ENCODE data around the gene BLOC1S1.
"Not testable (repeated sequence)": the region's sequence is repeated elsewhere in the genome, so short reads cannot be mapped to it uniquely, and the experiment has no call there.

The BLOC1S1 gene

DNA sequence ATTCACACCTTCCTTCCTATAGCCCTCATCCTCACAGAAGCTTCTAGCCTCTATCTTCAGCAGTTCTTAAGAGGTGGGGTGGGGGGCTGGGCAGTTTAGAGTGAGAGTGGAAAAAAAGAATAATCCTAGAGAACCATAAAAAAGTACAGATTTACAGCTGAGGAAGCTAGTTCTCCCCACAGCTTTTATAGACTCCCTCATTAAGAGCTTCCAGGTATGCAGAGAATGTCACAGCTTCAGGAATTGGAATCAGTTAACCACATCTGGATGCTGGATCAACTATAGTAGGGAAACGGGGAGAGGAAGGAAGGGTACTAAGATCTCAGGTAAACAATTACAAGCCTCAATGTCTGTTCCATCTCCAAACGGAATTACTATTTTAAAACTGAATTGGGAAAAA is 39.4 kb downstream of the BLOC1S1 start:
- Histone ChIP-seq H2BK120ac (ENCODE audit: low read depth, low read length) (no peak overlapping the region), H3K18ac (ENCODE audit: low read length) (no peak overlapping the region), H3K4ac (ENCODE audit: low read length) (no peak overlapping the region), H2AK5ac (ENCODE audit: low read depth, low read length) (no peak overlapping the region), H2BK15ac (ENCODE audit: low read length) (no peak overlapping the region), H3K9ac (ENCODE audit: low read depth, low read length, poor library complexity) (no peak overlapping the region), H3K27ac (replicated peaks; ENCODE audit: low read length) (no peak overlapping the region), H2BK12ac (ENCODE audit: low read length) (no peak overlapping the region), H3K9me3 (replicated peaks in 1 of 2; ENCODE audit: control insufficient read depth in 2 of 2, insufficient read depth in 1 of 2, low read depth in 1 of 2, low read length in 2 of 2) (peaks cover 2 to 13% of the 10 kb centered on the region in 2 donors), H3K14ac (ENCODE audit: low read length) (no peak overlapping the region), H3K4me1 (ENCODE audit: control insufficient read depth in 2 of 2, insufficient read depth in 1 of 2, low read depth in 1 of 2, low read length in 2 of 2) (peaks cover 0 to 9% of the 10 kb centered on the region in 2 donors), H3K4me2 (ENCODE audit: insufficient read depth, low read length, poor library complexity, severe bottlenecking) (no peak overlapping the region), H4K91ac (ENCODE audit: low read depth, low read length, poor library complexity) (no peak overlapping the region), H3K79me1 (ENCODE audit: low read depth, low read length) (no peaks in the 10 kb centered on the region), H3K27me3 (ENCODE audit: control insufficient read depth in 3 of 3, insufficient read depth in 3 of 3, low read depth in 1 of 3, low read length in 3 of 3) (no peaks in the 10 kb centered on the region), H3K36me3 (replicated peaks in 1 of 2; ENCODE audit: control insufficient read depth in 2 of 2, insufficient read depth in 2 of 2, low read length in 2 of 2) (peaks cover 38 to 100% of the 10 kb centered on the region in 2 donors), H4K8ac (ENCODE audit: low read depth, low read length) (no peak overlapping the region), H3K4me3 (ENCODE audit: low read length in 2 of 2) (no peak overlapping the region), H2BK5ac (ENCODE audit: low read length) (no peak overlapping the region), H2AFZ (ENCODE audit: low read length) (no peak overlapping the region), H3K23ac (ENCODE audit: low read depth, low read length, poor library complexity) (no peak overlapping the region)
- WGBS, 2 donors (ENCODE audit: extremely low coverage in 2 of 2, insufficient read length in 2 of 2, insufficient replicate concordance in 1 of 2) = no CpG with 5 or more reads among the region's 2 CpGs
- no peak for DNase-seq (ENCODE audit: low spot score)

DNA sequence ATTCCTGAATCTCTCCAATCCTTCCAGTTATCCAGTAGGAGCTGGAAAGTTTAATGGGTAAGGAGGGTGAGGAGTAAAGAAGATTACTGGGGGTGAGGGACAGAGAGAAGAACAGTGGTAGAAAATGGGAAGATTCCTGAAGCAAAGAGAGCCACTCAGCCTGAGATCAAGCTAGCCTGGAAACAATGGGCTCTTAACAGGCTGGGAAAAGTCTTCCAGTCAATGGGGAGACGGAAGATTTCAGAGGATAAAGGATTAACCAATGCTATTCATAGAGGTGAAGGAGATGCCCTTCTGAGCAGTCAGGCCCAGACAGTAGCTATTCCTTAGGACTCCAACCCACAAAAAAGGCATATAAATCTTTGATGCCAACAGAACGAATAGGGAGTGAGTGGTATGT is 41.9 kb downstream of the BLOC1S1 start:
- peaks cover 19 to 96% of the 10 kb centered on the region in 2 donors for H3K36me3 ChIP-seq (replicated peaks in 1 of 2; ENCODE audit: control insufficient read depth in 2 of 2, insufficient read depth in 2 of 2, low read length in 2 of 2)
- H2AFZ ChIP-seq (ENCODE audit: low read length) = no peak overlapping the region

DNA sequence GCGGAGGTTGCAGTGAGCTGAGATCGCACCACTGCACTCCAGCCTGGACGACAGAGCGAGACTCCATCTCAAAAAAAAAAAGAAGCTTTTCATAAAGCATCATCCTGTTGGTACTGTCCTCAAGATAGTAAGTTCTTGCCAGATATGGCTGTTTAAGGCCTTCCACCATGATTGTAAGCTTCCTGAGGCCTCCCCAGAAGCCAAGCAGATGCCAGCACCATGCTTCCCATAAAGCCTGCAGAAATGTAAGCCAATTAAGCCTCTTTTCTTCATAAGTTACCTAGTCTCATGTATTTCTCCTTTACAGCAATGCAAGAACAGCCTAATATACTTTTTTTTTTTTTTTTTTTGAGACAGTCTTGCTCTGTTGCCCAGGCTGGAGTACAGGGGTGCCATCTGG is 42.7 kb downstream of the BLOC1S1 start:
- H3K18ac ChIP-seq (ENCODE audit: low read length); H4K8ac ChIP-seq (ENCODE audit: low read depth, low read length); H4K91ac ChIP-seq (ENCODE audit: low read depth, low read length, poor library complexity); H3K27me3 ChIP-seq (ENCODE audit: control insufficient read depth in 3 of 3, insufficient read depth in 3 of 3, low read depth in 1 of 3, low read length in 3 of 3); H2BK12ac ChIP-seq (ENCODE audit: low read length); H3K9ac ChIP-seq (ENCODE audit: low read depth, low read length, poor library complexity); H3K4ac ChIP-seq (ENCODE audit: low read length); H2AK5ac ChIP-seq (ENCODE audit: low read depth, low read length); H3K23ac ChIP-seq (ENCODE audit: low read depth, low read length, poor library complexity); DNase-seq (ENCODE audit: low spot score); H3K14ac ChIP-seq (ENCODE audit: low read length); H3K4me3 ChIP-seq (ENCODE audit: low read length in 2 of 2); H3K27ac ChIP-seq (replicated peaks; ENCODE audit: low read length); H3K4me1 ChIP-seq (ENCODE audit: control insufficient read depth in 2 of 2, insufficient read depth in 1 of 2, low read depth in 1 of 2, low read length in 2 of 2); H2BK120ac ChIP-seq (ENCODE audit: low read depth, low read length); H2BK15ac ChIP-seq (ENCODE audit: low read length); H3K79me1 ChIP-seq (ENCODE audit: low read depth, low read length); H3K4me2 ChIP-seq (ENCODE audit: insufficient read depth, low read length, poor library complexity, severe bottlenecking); H2BK5ac ChIP-seq (ENCODE audit: low read length); H2AFZ ChIP-seq (ENCODE audit: low read length): not testable (repeated sequence)
- peaks cover 2 to 13% of the 10 kb centered on the region in 2 donors for H3K9me3 ChIP-seq (replicated peaks in 1 of 2; ENCODE audit: control insufficient read depth in 2 of 2, insufficient read depth in 1 of 2, low read depth in 1 of 2, low read length in 2 of 2)
- WGBS, 2 donors (ENCODE audit: extremely low coverage in 2 of 2, insufficient read length in 2 of 2, insufficient replicate concordance in 1 of 2) = no CpG with 5 or more reads among the region's 4 CpGs
- H3K36me3 ChIP-seq (replicated peaks in 1 of 2; ENCODE audit: control insufficient read depth in 2 of 2, insufficient read depth in 2 of 2, low read length in 2 of 2) = peaks cover 15 to 96% of the 10 kb centered on the region in 2 donors

More for the DNA sequence above, 41.9 kb downstream of the BLOC1S1 start:
- Histone ChIP-seq H2BK15ac (ENCODE audit: low read length) (no peak overlapping the region), H3K27ac (replicated peaks; ENCODE audit: low read length) (peak overlapping the region; percentile 45), H4K91ac (ENCODE audit: low read depth, low read length, poor library complexity) (no peak overlapping the region), H2BK12ac (ENCODE audit: low read length) (no peak overlapping the region), H3K18ac (ENCODE audit: low read length) (no peak overlapping the region), H4K8ac (ENCODE audit: low read depth, low read length) (no peak overlapping the region), H2BK120ac (ENCODE audit: low read depth, low read length) (no peak overlapping the region), H3K9ac (ENCODE audit: low read depth, low read length, poor library complexity) (no peak overlapping the region), H3K27me3 (ENCODE audit: control insufficient read depth in 3 of 3, insufficient read depth in 3 of 3, low read depth in 1 of 3, low read length in 3 of 3) (no peaks in the 10 kb centered on the region), H3K4me3 (ENCODE audit: low read length in 2 of 2) (no peak overlapping the region), H3K4me2 (ENCODE audit: insufficient read depth, low read length, poor library complexity, severe bottlenecking) (no peak overlapping the region), H2AK5ac (ENCODE audit: low read depth, low read length) (no peak overlapping the region), H3K4ac (ENCODE audit: low read length) (no peak overlapping the region), H2BK5ac (ENCODE audit: low read length) (no peak overlapping the region), H3K14ac (ENCODE audit: low read length) (no peak overlapping the region), H3K4me1 (ENCODE audit: control insufficient read depth in 2 of 2, insufficient read depth in 1 of 2, low read depth in 1 of 2, low read length in 2 of 2) (peaks cover 0 to 9% of the 10 kb centered on the region in 2 donors), H3K79me1 (ENCODE audit: low read depth, low read length) (no peaks in the 10 kb centered on the region), H3K9me3 (replicated peaks in 1 of 2; ENCODE audit: control insufficient read depth in 2 of 2, insufficient read depth in 1 of 2, low read depth in 1 of 2, low read length in 2 of 2) (peaks cover 2 to 13% of the 10 kb centered on the region in 2 donors), H3K23ac (ENCODE audit: low read depth, low read length, poor library complexity) (no peak overlapping the region)
- DNase-seq (ENCODE audit: low spot score) = peak; percentile 26
- WGBS, 2 donors (ENCODE audit: extremely low coverage in 2 of 2, insufficient read length in 2 of 2, insufficient replicate concordance in 1 of 2) = no CpG with 5 or more reads among the region's 2 CpGs

DNA sequence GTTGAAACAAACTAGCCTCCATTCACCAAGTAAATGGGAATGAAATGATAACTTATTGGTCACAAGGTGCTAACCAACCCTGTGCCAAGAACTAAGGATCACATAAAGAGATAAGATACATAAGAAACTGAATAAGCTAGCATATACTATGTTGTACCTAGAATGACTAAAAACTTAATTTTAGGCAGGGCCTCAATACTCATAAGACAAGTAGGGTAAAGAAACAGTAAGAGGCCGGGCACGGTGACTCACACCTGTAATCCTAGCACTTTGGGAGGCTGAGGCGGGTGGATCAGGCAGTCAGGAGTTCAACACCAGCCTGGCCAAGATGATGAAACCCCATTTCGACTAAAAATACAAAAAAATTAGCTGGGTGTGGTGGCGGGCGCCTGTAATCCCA is 44.8 kb downstream of the BLOC1S1 start:
- no peak overlapping the region for H3K18ac ChIP-seq (ENCODE audit: low read length)
- no peak overlapping the region for H3K27ac ChIP-seq (replicated peaks; ENCODE audit: low read length)
- H3K79me1 ChIP-seq (ENCODE audit: low read depth, low read length) = no peaks in the 10 kb centered on the region
- H4K91ac ChIP-seq (ENCODE audit: low read depth, low read length, poor library complexity) = no peak overlapping the region
- H3K14ac ChIP-seq (ENCODE audit: low read length) = no peak overlapping the region
- no peak overlapping the region for H4K8ac ChIP-seq (ENCODE audit: low read depth, low read length)
- H2AFZ ChIP-seq (ENCODE audit: low read length) = no peak overlapping the region
- peaks cover 15 to 86% of the 10 kb centered on the region in 2 donors for H3K36me3 ChIP-seq (replicated peaks in 1 of 2; ENCODE audit: control insufficient read depth in 2 of 2, insufficient read depth in 2 of 2, low read length in 2 of 2)
- no peak for DNase-seq (ENCODE audit: low spot score)
- no peak overlapping the region for H3K4ac ChIP-seq (ENCODE audit: low read length)
- no peak overlapping the region for H2BK120ac ChIP-seq (ENCODE audit: low read depth, low read length)
- H3K4me1 ChIP-seq (ENCODE audit: control insufficient read depth in 2 of 2, insufficient read depth in 1 of 2, low read depth in 1 of 2, low read length in 2 of 2) = peaks cover 2 to 9% of the 10 kb centered on the region in 2 donors
- no peak overlapping the region for H3K4me2 ChIP-seq (ENCODE audit: insufficient read depth, low read length, poor library complexity, severe bottlenecking)
- H2AK5ac ChIP-seq (ENCODE audit: low read depth, low read length) = no peak overlapping the region
- WGBS, 2 donors (ENCODE audit: extremely low coverage in 2 of 2, insufficient read length in 2 of 2, insufficient replicate concordance in 1 of 2) = no CpG with 5 or more reads among the region's 6 CpGs
- no peak overlapping the region for H2BK5ac ChIP-seq (ENCODE audit: low read length)
- H3K23ac ChIP-seq (ENCODE audit: low read depth, low read length, poor library complexity) = no peak overlapping the region
- H2BK12ac ChIP-seq (ENCODE audit: low read length) = no peak overlapping the region
- H3K27me3 ChIP-seq (ENCODE audit: control insufficient read depth in 3 of 3, insufficient read depth in 3 of 3, low read depth in 1 of 3, low read length in 3 of 3) = no peaks in the 10 kb centered on the region
- peaks cover 2 to 13% of the 10 kb centered on the region in 2 donors for H3K9me3 ChIP-seq (replicated peaks in 1 of 2; ENCODE audit: control insufficient read depth in 2 of 2, insufficient read depth in 1 of 2, low read depth in 1 of 2, low read length in 2 of 2)
- H2BK15ac ChIP-seq (ENCODE audit: low read length) = no peak overlapping the region
- H3K9ac ChIP-seq (ENCODE audit: low read depth, low read length, poor library complexity) = no peak overlapping the region
- no peak overlapping the region for H3K4me3 ChIP-seq (ENCODE audit: low read length in 2 of 2)
